ENCODE measurements around the gene TCTA. TPM values are rescaled to one million over a fixed set of nuclear protein-coding genes. Genes with fewer than 3 reads are reported as not detected.

The TCTA gene
- total and polyA plus RNA-seq, 9 of the 15 experiments (the other 6 are each of a cell fraction or from before 2014, with no cell fraction given) = 4.0 to 15.4 (median 8.2) TPM

GRCh38 chr3:49386056-49386756 lies 26.0 kb upstream of the TCTA start:
- no peak for ATAC-seq
- CTCF ChIA-PET (ENCODE audit: low intra/inter-chr PET ratio) = no interaction called here
- no peak overlapping the region for H3K9ac ChIP-seq (ENCODE audit: insufficient read depth in 1 of 2, low read depth in 2 of 2, low read length in 2 of 2)
- in situ Hi-C loops (cut with MboI) = no loop called here
- no TSS peak for BruUV-seq (replicated peaks)
- no peak overlapping the region for H3K4me3 ChIP-seq
- peaks cover 8% of the 10 kb centered on the region; the same call in 2 of the 3 replicates for H3K36me3 ChIP-seq (ENCODE audit: control insufficient read depth, insufficient read depth, low read length)
- H3K4me1 ChIP-seq (replicated peaks in 1 of 2; ENCODE audit: control insufficient read depth in 2 of 2, insufficient read depth in 2 of 2, low read length in 2 of 2) = peaks cover 6 to 15% of the 10 kb centered on the region in 2 experiments; a peak in 4 of 5 replicates
- peak; percentile 40 for FAIRE-seq
- no peaks in the 10 kb centered on the region for H3K9me1 ChIP-seq (ENCODE audit: control insufficient read depth, insufficient read depth, low read length)
- 0 out of 2 replicates have a peak overlapping the region, but pooled peaks have one; percentile 14 for H3K4me2 ChIP-seq (ENCODE audit: insufficient read depth, low read length)
- H4K20me1 ChIP-seq (replicated peaks; ENCODE audit: control insufficient read depth, insufficient read depth, low read length) = peaks cover 18% of the 10 kb centered on the region
- no peak for DNase-seq (ENCODE audit: extremely low read depth in 1 of 4, low spot score in 3 of 4)
- no peaks in the 10 kb centered on the region for H3K27me3 ChIP-seq (ENCODE audit: control insufficient read depth in 2 of 2, insufficient read depth in 2 of 2, low read length in 2 of 2)
- H3K9me3 ChIP-seq (replicated peaks; ENCODE audit: control insufficient read depth, insufficient read depth, low read depth, low read length) = no peaks in the 10 kb centered on the region
- 58% methylated on average over 11 of the region's 11 CpGs for WGBS (ENCODE audit: insufficient coverage, low coverage, missing lambda C conversion rate)
- no peak for TF ChIP-seq RREB1 (CRISPR knock-in tag; IDR thresholded peaks at IDR 0.05)
- TF ChIP-seq ARID3A (IDR thresholded peaks at IDR 0.05; ENCODE audit: borderline replicate concordance, low read depth, low read length) = no peak
- TF ChIP-seq MYBL2 (IDR thresholded peaks at IDR 0.05; ENCODE audit: low read depth) = no peak
- no peak for TF ChIP-seq MYBL2 (CRISPR knock-in tag; IDR thresholded peaks at IDR 0.05; ENCODE audit: borderline replicate concordance)
- TF ChIP-seq SMAD4 (CRISPR knock-in tag; conservative IDR thresholded peaks at IDR 0.05) = no peak
- TF ChIP-seq NEUROD1 (IDR thresholded peaks at IDR 0.05; ENCODE audit: borderline replicate concordance, low read depth, low read length, partially characterized antibody) = no peak
- TF ChIP-seq MEIS2 (IDR thresholded peaks at IDR 0.05; ENCODE audit: partially characterized antibody) = peak; percentile 7
- no peak for TF ChIP-seq HNRNPL (IDR thresholded peaks at IDR 0.05; ENCODE audit: low read depth, low read length)
- POLR2A ChIA-PET = interaction anchor here (0.7 kb wide), 1 partner anchor 11 kb away, joined by 4 read pairs; no protein-coding TSS in a partner anchor
- intact Hi-C loops (cut with micrococcal nuclease) = no loop called here
- peak overlapping the region; percentile 61; the same call in 1 of the 3 replicates for H3K27ac ChIP-seq (ENCODE audit: extremely low read depth, low read depth, low read length)
- H2AFZ ChIP-seq (ENCODE audit: low read depth, low read length) = no peak overlapping the region
- H3K79me2 ChIP-seq (ENCODE audit: control insufficient read depth, insufficient read depth, low read length) = peaks cover 90% of the 10 kb centered on the region

Data from K562 (cell line).